H9 (cell line): ENCODE data around the gene C1D. TPM values are rescaled to one million over a fixed set of nuclear protein-coding genes. Genes with fewer than 3 reads are reported as not detected.

ENCODE experiments used
- DNase-seq: peaks from one replicate; pipeline ENCODE4 v3.0.0-alpha.2; 2017
- H2AFZ ChIP-seq: one replicate; pipeline ENCODE4 v1.6.1; 2013; ENCODE audit warnings: mild to moderate bottlenecking, low read length, control low read depth, moderate library complexity
- H2AK5ac ChIP-seq: 2 replicates; pipeline ENCODE4 v1.6.1; 2013; ENCODE audit warnings: low read length, control low read depth, mixed read lengths; ENCODE audit not compliant: insufficient read length
- H2BK120ac ChIP-seq: one replicate; pipeline ENCODE4 v1.6.1; 2013; ENCODE audit warnings: low read depth, mild to moderate bottlenecking, low read length, control low read depth, inconsistent platforms; ENCODE audit not compliant: poor library complexity, severe bottlenecking
- H2BK12ac ChIP-seq: 2 replicates; pipeline ENCODE4 v1.6.1; 2013; ENCODE audit warnings: low read length, control low read depth, mixed read lengths, low read depth; ENCODE audit not compliant: insufficient read length
- H2BK15ac ChIP-seq: 2 replicates; pipeline ENCODE4 v1.6.1; 2013; ENCODE audit warnings: low read depth, low read length, control low read depth
- H2BK20ac ChIP-seq: one replicate; pipeline ENCODE4 v1.6.1; 2013; ENCODE audit warnings: low read depth, mild to moderate bottlenecking, low read length, control low read depth, inconsistent platforms; ENCODE audit not compliant: poor library complexity, severe bottlenecking
- H2BK5ac ChIP-seq: 2 replicates; pipeline ENCODE4 v1.6.1; 2013; ENCODE audit warnings: low read length, control low read depth, mixed read lengths; ENCODE audit not compliant: insufficient read length
- H3K14ac ChIP-seq: 2 replicates; pipeline ENCODE4 v1.6.1; 2013; ENCODE audit warnings: low read length, control low read depth; ENCODE audit not compliant: insufficient read depth
- H3K18ac ChIP-seq: 2 replicates; pipeline ENCODE4 v1.6.1; 2013; ENCODE audit warnings: low read depth, mild to moderate bottlenecking, mixed read lengths, low read length, control low read depth; ENCODE audit not compliant: insufficient read length
- H3K23ac ChIP-seq: 2 replicates; pipeline ENCODE4 v1.6.1; 2013; ENCODE audit warnings: low read length, control low read depth, mixed read lengths, low read depth; ENCODE audit not compliant: insufficient read length
- H3K23me2 ChIP-seq: 2 replicates; pipeline ENCODE4 v1.6.1; 2013; ENCODE audit warnings: low read depth, mild to moderate bottlenecking, mixed read lengths, low read length, control low read depth; ENCODE audit not compliant: insufficient read length, poor library complexity, severe bottlenecking
- H3K27ac ChIP-seq: 2 replicates; pipeline ENCODE4 v1.5.1; 2013; ENCODE audit warnings: low read length, control low read depth, mixed read lengths, low read depth; ENCODE audit not compliant: insufficient read length
- H3K27me3 ChIP-seq: 2 replicates; pipeline ENCODE4 v1.6.1; 2013; ENCODE audit warnings: low read length, control low read depth, inconsistent platforms; ENCODE audit not compliant: insufficient read depth
- H3K4ac ChIP-seq: 2 replicates; pipeline ENCODE4 v1.6.1; 2013; ENCODE audit warnings: low read depth, mild to moderate bottlenecking, control low read depth, inconsistent platforms, low read length, moderate library complexity
- H3K4me1 ChIP-seq: 2 replicates; pipeline ENCODE4 v1.6.1; 2013; ENCODE audit warnings: low read length, control low read depth, inconsistent platforms; ENCODE audit not compliant: insufficient read depth
- H3K4me2 ChIP-seq: 2 replicates; pipeline ENCODE4 v1.6.1; 2013; ENCODE audit warnings: low read length, control low read depth, mixed read lengths; ENCODE audit not compliant: insufficient read length, insufficient read depth
- H3K56ac ChIP-seq: 2 replicates; pipeline ENCODE4 v1.6.1; 2013; ENCODE audit warnings: low read depth, mild to moderate bottlenecking, mixed read lengths, low read length, control low read depth; ENCODE audit not compliant: insufficient read length
- H3K79me1 ChIP-seq: 2 replicates; pipeline ENCODE4 v1.6.1; 2013; ENCODE audit warnings: low read depth, mild to moderate bottlenecking, moderate library complexity, low read length, control low read depth, inconsistent platforms; ENCODE audit not compliant: insufficient read depth, poor library complexity, severe bottlenecking
- H3K79me2 ChIP-seq: 2 replicates; pipeline ENCODE4 v1.6.1; 2013; ENCODE audit warnings: low read length, control low read depth, inconsistent platforms; ENCODE audit not compliant: insufficient read depth
- H3K9ac ChIP-seq: 2 replicates; pipeline ENCODE4 v1.6.1; 2013; ENCODE audit warnings: low read length, control low read depth, mixed read lengths; ENCODE audit not compliant: insufficient read length; ENCODE audit errors: extremely low read depth
- H3K9me3 ChIP-seq: one replicate; pipeline ENCODE4 v1.6.1; 2013; ENCODE audit warnings: low read depth, low read length, inconsistent platforms; ENCODE audit not compliant: control insufficient read depth
- H3T11ph ChIP-seq: one replicate; pipeline ENCODE4 v1.6.1; 2013; ENCODE audit warnings: mild to moderate bottlenecking, low read length, control low read depth, inconsistent platforms
- H4K20me1 ChIP-seq: one replicate; pipeline ENCODE4 v1.6.1; 2013; ENCODE audit not compliant: control insufficient read depth, insufficient read length, insufficient read depth
- H4K5ac ChIP-seq: 2 replicates; pipeline ENCODE4 v1.6.1; 2013; ENCODE audit warnings: low read depth, mild to moderate bottlenecking, mixed read lengths, low read length, control low read depth; ENCODE audit not compliant: insufficient read length
- H4K8ac ChIP-seq: replicated peaks from 2 replicates; pipeline ENCODE4 v1.6.1; 2013; ENCODE audit warnings: low read length, control low read depth, mixed read lengths, low read depth; ENCODE audit not compliant: insufficient read length
- H4K91ac ChIP-seq: 2 replicates; pipeline ENCODE4 v1.6.1; 2013; ENCODE audit warnings: low read depth, mild to moderate bottlenecking, moderate library complexity, mixed read lengths, low read length, control low read depth; ENCODE audit not compliant: insufficient read length
- H3K27ac Mint-ChIP-seq, 3 experiments: 2 replicates in 2 of 3; 3 replicates in 1 of 3; pipeline ENCODE4 v1.8.0; 2020 to 2021; ENCODE audit warnings: mixed read lengths in 3 of 3, mild to moderate bottlenecking in 1 of 3, moderate library complexity in 1 of 3
- H3K27me3 Mint-ChIP-seq: 2 replicates; pipeline ENCODE4 v1.8.0; 2021; ENCODE audit warnings: low read depth, mild to moderate bottlenecking, moderate library complexity, mixed read lengths
- H3K36me3 Mint-ChIP-seq, 3 experiments: 2 replicates in 2 of 3; 3 replicates in 1 of 3; pipeline ENCODE4 v1.8.0; 2020 to 2021; ENCODE audit warnings: low read depth in 3 of 3, mixed read lengths in 3 of 3; ENCODE audit not compliant: insufficient read depth in 1 of 3
- H3K4me1 Mint-ChIP-seq, 2 experiments: 2 replicates each; pipeline ENCODE4 v1.8.0; 2020; ENCODE audit warnings: mixed read lengths in 2 of 2
- H3K4me3 Mint-ChIP-seq, 2 experiments: 2 replicates in 1 of 2; 3 replicates in 1 of 2; pipeline ENCODE4 v1.8.0; 2020 to 2021; ENCODE audit warnings: mild to moderate bottlenecking in 2 of 2, mixed read lengths in 2 of 2, moderate library complexity in 1 of 2
- H3K9me3 Mint-ChIP-seq, 2 experiments: 2 replicates in 1 of 2; 3 replicates in 1 of 2; pipeline ENCODE4 v1.8.0; 2020; ENCODE audit warnings: mild to moderate bottlenecking in 2 of 2, mixed read lengths in 2 of 2, moderate library complexity in 1 of 2
- total RNA-seq: library from RNA; stranded (reverse); gene quantifications from 2 replicates; pipeline ENCODE4 v1.2.1, GENCODE V29; 2021
- TF ChIP-seq, protein P1 (sequence below): fragments of 200-600 bp; sonication (generic); conservative IDR thresholded peaks from 3 replicates; pipeline ENCODE4 v1.8.0; 2021; ENCODE audit warnings: antibody characterized with exemption, mild to moderate bottlenecking

C1D gene
- total RNA-seq, 1 experiment from 2014 or later, result 19.7 TPM

DNA sequence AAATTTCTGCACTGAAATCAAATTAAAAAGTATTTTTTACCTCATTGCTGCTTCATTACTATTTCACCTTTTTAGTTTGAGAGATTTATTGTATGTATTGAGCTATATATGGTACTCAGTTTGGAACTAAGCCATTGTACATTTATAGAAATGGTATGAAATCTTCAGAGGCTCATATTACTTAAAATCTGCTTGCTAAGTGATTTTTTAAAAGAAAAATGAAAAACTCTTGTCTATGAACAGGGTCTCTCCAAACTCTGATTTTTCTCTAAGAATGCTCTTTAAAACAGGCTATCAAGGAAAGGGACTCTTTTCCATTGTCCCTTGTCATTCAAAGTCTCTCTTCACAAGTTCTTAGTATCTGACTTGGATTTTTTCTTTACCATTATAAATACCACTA is 31.8 kb downstream of the C1D start:
- H4K20me1 ChIP-seq, result no peaks in the 10 kb centered on the region
- no peaks in the 10 kb centered on the region for H3K9me3 ChIP-seq
- no peaks in the 10 kb centered on the region for H3K27me3 ChIP-seq
- no peak overlapping the region for H2BK5ac ChIP-seq
- no peak overlapping the region for H3K4me2 ChIP-seq
- no peak overlapping the region for H2BK15ac ChIP-seq
- H2BK20ac ChIP-seq, result no peak overlapping the region
- no peak overlapping the region for H3K14ac ChIP-seq
- Mint-ChIP-seq H3K4me3 (no peak overlapping the region), H3K4me1 (0 out of 4 replicates have a peak, but pooled peaks cover 0 to 3% of the 10 kb centered on the region in 2 experiments), H3K9me3 (no peaks in the 10 kb centered on the region), H3K27ac (no peak overlapping the region), H3K36me3 (no peaks in the 10 kb centered on the region), H3K27me3 (no peaks in the 10 kb centered on the region)
- no peak for DNase-seq
- no peak overlapping the region for H2AK5ac ChIP-seq
- H4K91ac ChIP-seq, result no peak overlapping the region
- H3K79me1 ChIP-seq, result no peaks in the 10 kb centered on the region
- H2BK120ac ChIP-seq, result no peak overlapping the region
- H4K8ac ChIP-seq, result no peak overlapping the region
- H4K5ac ChIP-seq, result no peak overlapping the region
- no peaks in the 10 kb centered on the region for H3K4me1 ChIP-seq
- no peak overlapping the region for H3T11ph ChIP-seq
- no peak overlapping the region for H2BK12ac ChIP-seq
- no peak overlapping the region for H3K18ac ChIP-seq
- H3K23ac ChIP-seq, result no peak overlapping the region
- H3K56ac ChIP-seq, result no peak overlapping the region
- no peak overlapping the region for H3K4ac ChIP-seq
- TF ChIP-seq, protein P1, sequence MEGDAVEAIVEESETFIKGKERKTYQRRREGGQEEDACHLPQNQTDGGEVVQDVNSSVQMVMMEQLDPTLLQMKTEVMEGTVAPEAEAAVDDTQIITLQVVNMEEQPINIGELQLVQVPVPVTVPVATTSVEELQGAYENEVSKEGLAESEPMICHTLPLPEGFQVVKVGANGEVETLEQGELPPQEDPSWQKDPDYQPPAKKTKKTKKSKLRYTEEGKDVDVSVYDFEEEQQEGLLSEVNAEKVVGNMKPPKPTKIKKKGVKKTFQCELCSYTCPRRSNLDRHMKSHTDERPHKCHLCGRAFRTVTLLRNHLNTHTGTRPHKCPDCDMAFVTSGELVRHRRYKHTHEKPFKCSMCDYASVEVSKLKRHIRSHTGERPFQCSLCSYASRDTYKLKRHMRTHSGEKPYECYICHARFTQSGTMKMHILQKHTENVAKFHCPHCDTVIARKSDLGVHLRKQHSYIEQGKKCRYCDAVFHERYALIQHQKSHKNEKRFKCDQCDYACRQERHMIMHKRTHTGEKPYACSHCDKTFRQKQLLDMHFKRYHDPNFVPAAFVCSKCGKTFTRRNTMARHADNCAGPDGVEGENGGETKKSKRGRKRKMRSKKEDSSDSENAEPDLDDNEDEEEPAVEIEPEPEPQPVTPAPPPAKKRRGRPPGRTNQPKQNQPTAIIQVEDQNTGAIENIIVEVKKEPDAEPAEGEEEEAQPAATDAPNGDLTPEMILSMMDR, result no peak
- no peak overlapping the region for H2AFZ ChIP-seq
- H3K23me2 ChIP-seq, result no peaks in the 10 kb centered on the region
- H3K79me2 ChIP-seq, result no peaks in the 10 kb centered on the region
- H3K9ac ChIP-seq, result no peak overlapping the region
- no peak overlapping the region for H3K27ac ChIP-seq
